Endothelial cell of umbilical vein (primary cell): ENCODE data around the gene TEX264. TPM values are rescaled to one million over a fixed set of nuclear protein-coding genes. Genes with fewer than 3 reads are reported as not detected.

Source experiments
- BruUV-seq: library from RNA; stranded (reverse); fragments of 400-500 nt; replicated peaks from 2 replicates; lab custom pipeline; 2021; lab: Mats Ljungman, UMichigan
- CTCF ChIA-PET: fragments of 300-600, 350-600 bp; sonication (Branson Sonifier 250); formaldehyde crosslinking; loops from one replicate; lab custom pipeline; 2021; ENCODE audit warnings: antibody characterized with exemption, inconsistent platforms; lab: Charles Lee
- POLR2A ChIA-PET: fragments of 300-600, 350-600 bp; sonication (Branson Sonifier 250); formaldehyde crosslinking; loops from one replicate; lab custom pipeline; 2021; ENCODE audit warnings: antibody characterized with exemption, inconsistent platforms; lab: Charles Lee
- DNase-seq: peaks from one replicate; pipeline ENCODE4 v3.0.0-alpha.2; 2011; ENCODE audit warnings: low read depth, low spot score
- FAIRE-seq: peaks from 2 replicates; lab custom pipeline; 2011; peaks lifted over from hg19 to GRCh38; lab: Jason Lieb, UNC
- H2AFZ ChIP-seq: 2 replicates; pipeline ENCODE4 v1.6.0; 2012; ENCODE audit warnings: low read depth, low read length, control low read depth, inconsistent platforms
- H3K27ac ChIP-seq: 2 replicates; pipeline ENCODE4 v1.5.1; 2011; ENCODE audit warnings: low read depth, mild to moderate bottlenecking, control low read depth, low read length, moderate library complexity; ENCODE audit not compliant: insufficient read depth
- H3K27me3 ChIP-seq, 2 experiments: 2 replicates each; pipeline versions ENCODE4 v1.6.0 to v1.6.1; 2011; ENCODE audit warnings: low read length in 2 of 2, mixed read lengths in 1 of 2; ENCODE audit not compliant: control insufficient read depth in 2 of 2, insufficient read depth in 2 of 2
- H3K36me3 ChIP-seq, 2 experiments: 2 replicates in 1 of 2; 3 replicates in 1 of 2; pipeline ENCODE4 v1.5.1; 2011; ENCODE audit warnings: low read length in 2 of 2, mild to moderate bottlenecking in 1 of 2, moderate library complexity in 1 of 2; ENCODE audit not compliant: control insufficient read depth in 2 of 2, insufficient read depth in 2 of 2; ENCODE audit errors: extremely low read depth in 1 of 2
- H3K4me1 ChIP-seq: 3 replicates; pipeline ENCODE4 v1.5.1; 2011; ENCODE audit warnings: mild to moderate bottlenecking, low read length; ENCODE audit not compliant: control insufficient read depth, insufficient read depth; ENCODE audit errors: extremely low read depth
- H3K4me2 ChIP-seq: 2 replicates; pipeline ENCODE4 v1.6.1; 2011; ENCODE audit warnings: low read length, control low read depth, mixed read lengths; ENCODE audit not compliant: insufficient read depth
- H3K4me3 ChIP-seq, 3 experiments: fragments of 200-600 bp in 1 of 3; sonication (generic), shearing (Covaris generic) in 1 of 3; replicated peaks in 1 of 3; 2 replicates each; pipeline ENCODE4 v1.5.1; 2011 to 2016; ENCODE audit warnings: control low read depth in 3 of 3, low read length in 3 of 3, mild to moderate bottlenecking in 2 of 3, inconsistent platforms in 1 of 3, low read depth in 1 of 3, moderate library complexity in 1 of 3; ENCODE audit not compliant: insufficient read depth in 1 of 3
- H3K79me2 ChIP-seq: 2 replicates; pipeline ENCODE4 v1.6.0; 2012; ENCODE audit warnings: low read length, inconsistent platforms; ENCODE audit not compliant: control insufficient read depth, insufficient read depth
- H3K9ac ChIP-seq: replicated peaks from 2 replicates; pipeline ENCODE3; 2011; ENCODE audit warnings: low read length, control low read depth; ENCODE audit not compliant: insufficient read depth; ENCODE audit errors: extremely low read depth
- H3K9me1 ChIP-seq: replicated peaks from 3 replicates; pipeline ENCODE4 v1.6.0; 2011; ENCODE audit warnings: mild to moderate bottlenecking, low read length; ENCODE audit not compliant: control insufficient read depth, insufficient read depth; ENCODE audit errors: extremely low read depth
- H3K9me3 ChIP-seq: replicated peaks from 2 replicates; pipeline ENCODE4 v1.5.1; 2012; ENCODE audit warnings: low read length, inconsistent platforms; ENCODE audit not compliant: control insufficient read depth, insufficient read depth
- H4K20me1 ChIP-seq: replicated peaks from 2 replicates; pipeline ENCODE3; 2011; ENCODE audit warnings: mild to moderate bottlenecking, low read length; ENCODE audit not compliant: control insufficient read depth, insufficient read depth; ENCODE audit errors: extremely low read depth
- EZH2 ChIP-seq: IDR thresholded peaks from 2 replicates; pipeline ENCODE4 v1.6.1; 2012; ENCODE audit warnings: borderline replicate concordance, low read depth, mild to moderate bottlenecking, moderate library complexity, low read length, inconsistent platforms; ENCODE audit not compliant: severe bottlenecking
- FOS ChIP-seq: IDR thresholded peaks from 2 replicates; pipeline ENCODE4 v1.6.1; 2011; ENCODE audit warnings: mild to moderate bottlenecking, low read length, moderate library complexity, borderline replicate concordance; ENCODE audit not compliant: insufficient read depth
- GATA2 ChIP-seq: IDR thresholded peaks from 2 replicates; pipeline ENCODE4 v1.7.0; 2011; ENCODE audit warnings: low read depth, mild to moderate bottlenecking, moderate library complexity, mixed read lengths, low read length; ENCODE audit not compliant: insufficient read length, insufficient read depth
- JUN ChIP-seq: IDR thresholded peaks from 2 replicates; pipeline ENCODE4 v1.6.1; 2011; ENCODE audit warnings: borderline replicate concordance, low read depth; ENCODE audit not compliant: insufficient read length, insufficient read depth
- MYC ChIP-seq: IDR thresholded peaks from one replicate; pipeline ENCODE4 v1.6.1; 2011; ENCODE audit warnings: mild to moderate bottlenecking, low read depth, low read length
- POLR2A ChIP-seq: IDR thresholded peaks from 2 replicates; pipeline ENCODE4 v1.6.1; 2012; ENCODE audit warnings: low read depth, mild to moderate bottlenecking, control low read depth, low read length
- POLR2AphosphoS5 ChIP-seq: IDR thresholded peaks from 2 replicates; pipeline ENCODE4 v1.6.1; 2012; ENCODE audit warnings: low read depth, mild to moderate bottlenecking, control low read depth, low read length, moderate library complexity; ENCODE audit not compliant: insufficient read depth
- dilution Hi-C: fragments of 300-500 bp; cut with MboI; formaldehyde crosslinking; loops from one replicate; pipeline ENCODE4 v1.15.0; 2019; ENCODE audit warnings: low sequenced_read_pairs; ENCODE audit not compliant: extremely low pct_ligation_motif_present
- intact Hi-C: fragments of 100-400 bp; cut with micrococcal nuclease; formaldehyde crosslinking; loops from one replicate; pipeline ENCODE4 v1.10.0; 2022
- polyA plus RNA-seq, 4 experiments: library from polyadenylated mRNA; depleted of rRNA in 3 of 4; stranded (reverse) in 3 of 4; unstranded in 1 of 4; fragments of >200 nt; gene quantifications; 2 replicates each; pipeline versions ENCODE4 v1.2.1 to v1.2.3, GENCODE V29; 2011 to 2012; ENCODE audit warnings: missing spikeins in 1 of 4
- total RNA-seq: library from RNA; stranded (reverse); gene quantifications from 2 replicates; pipeline ENCODE4 v1.2.3, GENCODE V29; 2021
- TF ChIP-seq, protein P1 (sequence below): IDR thresholded peaks from 2 replicates; pipeline ENCODE4 v1.6.1; 2011; ENCODE audit not compliant: insufficient read depth, insufficient read length
- TF ChIP-seq, protein P2 (sequence below), 2 donors: IDR thresholded peaks; 1 replicate in 1 of 2; 2 replicates in 1 of 2; pipeline ENCODE4 v1.5.1; 2011; ENCODE audit warnings: low read length in 2 of 2, mild to moderate bottlenecking in 2 of 2, moderate library complexity in 2 of 2, control low read depth in 1 of 2, inconsistent platforms in 1 of 2, low read depth in 1 of 2; ENCODE audit not compliant: insufficient read depth in 1 of 2; ENCODE audit errors: extremely low read depth in 1 of 2

The TEX264 gene
- total and polyA plus RNA-seq, 2 donors (not counting 3 experiments of a cell fraction or from before 2014, with no cell fraction given) = 29.0 to 89.7 TPM

GRCh38 chr3:51706021-51706485, 35.0 kb downstream of the TEX264 start:
- TF ChIP-seq POLR2AphosphoS5 = no peak
- no peak for TF ChIP-seq EZH2
- TF ChIP-seq POLR2A = no peak
- TF ChIP-seq, protein P1, sequence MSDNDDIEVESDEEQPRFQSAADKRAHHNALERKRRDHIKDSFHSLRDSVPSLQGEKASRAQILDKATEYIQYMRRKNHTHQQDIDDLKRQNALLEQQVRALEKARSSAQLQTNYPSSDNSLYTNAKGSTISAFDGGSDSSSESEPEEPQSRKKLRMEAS = no peak
- no peak for TF ChIP-seq MYC
- TF ChIP-seq FOS = no peak
- no peak for TF ChIP-seq JUN
- TF ChIP-seq, protein P2, sequence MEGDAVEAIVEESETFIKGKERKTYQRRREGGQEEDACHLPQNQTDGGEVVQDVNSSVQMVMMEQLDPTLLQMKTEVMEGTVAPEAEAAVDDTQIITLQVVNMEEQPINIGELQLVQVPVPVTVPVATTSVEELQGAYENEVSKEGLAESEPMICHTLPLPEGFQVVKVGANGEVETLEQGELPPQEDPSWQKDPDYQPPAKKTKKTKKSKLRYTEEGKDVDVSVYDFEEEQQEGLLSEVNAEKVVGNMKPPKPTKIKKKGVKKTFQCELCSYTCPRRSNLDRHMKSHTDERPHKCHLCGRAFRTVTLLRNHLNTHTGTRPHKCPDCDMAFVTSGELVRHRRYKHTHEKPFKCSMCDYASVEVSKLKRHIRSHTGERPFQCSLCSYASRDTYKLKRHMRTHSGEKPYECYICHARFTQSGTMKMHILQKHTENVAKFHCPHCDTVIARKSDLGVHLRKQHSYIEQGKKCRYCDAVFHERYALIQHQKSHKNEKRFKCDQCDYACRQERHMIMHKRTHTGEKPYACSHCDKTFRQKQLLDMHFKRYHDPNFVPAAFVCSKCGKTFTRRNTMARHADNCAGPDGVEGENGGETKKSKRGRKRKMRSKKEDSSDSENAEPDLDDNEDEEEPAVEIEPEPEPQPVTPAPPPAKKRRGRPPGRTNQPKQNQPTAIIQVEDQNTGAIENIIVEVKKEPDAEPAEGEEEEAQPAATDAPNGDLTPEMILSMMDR (IDR thresholded peaks at IDR 0.05; ENCODE audit: extremely low read depth in 1 of 2, insufficient read depth in 1 of 2, low read depth in 1 of 2, low read length in 2 of 2) = no peak
- TF ChIP-seq GATA2 = no peak
- intact Hi-C loops = no loop called here
- H3K79me2 ChIP-seq = no peaks in the 10 kb centered on the region
- no peak overlapping the region for H3K9ac ChIP-seq
- H3K4me1 ChIP-seq = peaks cover 3% of the 10 kb centered on the region
- H4K20me1 ChIP-seq = no peaks in the 10 kb centered on the region
- DNase-seq (no peak), FAIRE-seq (no peak)
- no peaks in the 10 kb centered on the region for H3K9me1 ChIP-seq
- no peak overlapping the region for H2AFZ ChIP-seq
- CTCF ChIA-PET = interaction anchor here (1.2 to 1.6 kb wide), 3 partner anchors 24 to 36 kb away, joined by 4 to 7 read pairs (median 4); no protein-coding TSS in a partner anchor
- H3K27me3 ChIP-seq = peaks cover 2 to 10% of the 10 kb centered on the region in 2 experiments
- no TSS peak for BruUV-seq
- H3K36me3 ChIP-seq = peaks cover 0 to 3% of the 10 kb centered on the region in 2 experiments
- no peak overlapping the region for H3K4me2 ChIP-seq
- no peaks in the 10 kb centered on the region for H3K9me3 ChIP-seq
- POLR2A ChIA-PET = no interaction called here
- H3K27ac ChIP-seq = no peak overlapping the region
- dilution Hi-C loops = no loop called here
- no peak overlapping the region for H3K4me3 ChIP-seq
